PC-3 (cell line): Measurements from ENCODE around the gene HSD3B2. TPM values are rescaled to one million over a fixed set of nuclear protein-coding genes. Genes with fewer than 3 reads are reported as not detected.

Experiments used
- ATAC-seq: fragments of 200-7000 bp; cut with Tn5 transposase; 2 replicates; pipeline ENCODE4 v1.9.1; 2020; ENCODE audit warnings: mild to moderate bottlenecking, moderate library complexity
- BruUV-seq: library from RNA; stranded (reverse); fragments of 400-500 nt; replicated peaks from 2 replicates; lab custom pipeline; 2021; lab: Mats Ljungman, UMichigan
- CTCF ChIA-PET: fragments of 300-600 bp; sonication (Branson Sonifier 250); formaldehyde crosslinking; loops from one replicate; lab custom pipeline; 2022; ENCODE audit warnings: antibody characterized with exemption; lab: Charles Lee
- POLR2A ChIA-PET: fragments of 300-600 bp; sonication (Branson Sonifier 250); formaldehyde crosslinking; loops from one replicate; lab custom pipeline; 2022; ENCODE audit warnings: antibody characterized with exemption; ENCODE audit not compliant: unreplicated experiment; lab: Charles Lee
- DNase-seq: peaks from one replicate; pipeline ENCODE4 v3.0.0-alpha.2; 2015
- H2AFZ ChIP-seq: fragments of 300-600 bp; sonication (generic); 2 replicates; pipeline ENCODE4 v1.6.0; 2016; ENCODE audit warnings: antibody characterized with exemption, low read length
- H3F3A ChIP-seq: fragments of 300-600 bp; sonication (generic); one replicate; pipeline ENCODE4 v1.6.0; 2017; ENCODE audit warnings: antibody characterized with exemption, low read length, control low read depth, mild to moderate bottlenecking; ENCODE audit not compliant: unreplicated experiment
- H3K27ac ChIP-seq: fragments of 300-600 bp; sonication (generic); 2 replicates; pipeline ENCODE4 v1.5.1; 2016; ENCODE audit warnings: mild to moderate bottlenecking, low read length
- H3K27me3 ChIP-seq: fragments of 300-600 bp; sonication (generic); 2 replicates; pipeline ENCODE4 v1.6.1; 2016; ENCODE audit warnings: low read length, mixed read lengths
- H3K36me3 ChIP-seq: fragments of 300-600 bp; sonication (generic); 2 replicates; pipeline ENCODE4 v1.6.1; 2016; ENCODE audit warnings: low read depth, mixed run types, low read length, mixed read lengths
- H3K4me1 ChIP-seq: fragments of 300-600 bp; sonication (generic); 2 replicates; pipeline ENCODE4 v1.5.1; 2016; ENCODE audit warnings: low read length; ENCODE audit not compliant: insufficient read depth
- H3K4me2 ChIP-seq: fragments of 300-600 bp; sonication (generic); 2 replicates; pipeline ENCODE4 v1.6.0; 2016; ENCODE audit warnings: low read length
- H3K4me3 ChIP-seq: fragments of 300-600 bp; sonication (generic); 2 replicates; pipeline ENCODE4 v1.5.1; 2016; ENCODE audit warnings: mild to moderate bottlenecking, low read length, mixed read lengths
- H3K79me2 ChIP-seq: fragments of 300-600 bp; sonication (generic); 2 replicates; pipeline ENCODE4 v1.6.1; 2017; ENCODE audit warnings: low read length, mixed read lengths
- H3K9ac ChIP-seq: fragments of 300-600 bp; sonication (generic); 2 replicates; pipeline ENCODE4 v1.6.0; 2016; ENCODE audit warnings: mild to moderate bottlenecking, low read length
- H3K9me2 ChIP-seq: fragments of 300-600 bp; sonication (generic); replicated peaks from 2 replicates; pipeline ENCODE4 v1.6.1; 2016; ENCODE audit warnings: mixed run types, low read length, mixed read lengths
- H3K9me3 ChIP-seq: fragments of 300-600 bp; sonication (generic); 2 replicates; pipeline ENCODE4 v1.6.1; 2016; ENCODE audit warnings: low read length, mixed read lengths
- H4K20me1 ChIP-seq: fragments of 300-600 bp; sonication (generic); 2 replicates; pipeline ENCODE4 v1.6.1; 2016; ENCODE audit warnings: low read length, mixed read lengths
- EZH2 ChIP-seq: fragments of 300-600 bp; sonication (generic); IDR thresholded peaks from one replicate; pipeline ENCODE4 v1.6.1; 2017; ENCODE audit warnings: antibody characterized with exemption, mild to moderate bottlenecking, low read length; ENCODE audit not compliant: unreplicated experiment
- EZH2phosphoT487 ChIP-seq: fragments of 300-600 bp; sonication (generic); IDR thresholded peaks from 2 replicates; pipeline ENCODE4 v1.6.1; 2018; ENCODE audit warnings: mild to moderate bottlenecking, antibody characterized with exemption, low read length, borderline replicate concordance
- intact Hi-C: fragments of 100-400 bp; cut with micrococcal nuclease; formaldehyde crosslinking; loops from 2 replicates; pipeline ENCODE4 v1.9.0; 2023
- total RNA-seq: library from RNA; depleted of rRNA; stranded (reverse); fragments of >200 nt; gene quantifications from 2 replicates; pipeline ENCODE4 v1.2.3, GENCODE V29; 2014
- TF ChIP-seq, protein P1 (sequence below): fragments of 300-600 bp; sonication (generic); conservative IDR thresholded peaks from 2 replicates; pipeline ENCODE4 v1.5.1; 2017; ENCODE audit warnings: antibody characterized with exemption, low read depth, mild to moderate bottlenecking, low read length

HSD3B2 gene
- total RNA-seq, 1 experiment from 2014 or later = not detected

DNA sequence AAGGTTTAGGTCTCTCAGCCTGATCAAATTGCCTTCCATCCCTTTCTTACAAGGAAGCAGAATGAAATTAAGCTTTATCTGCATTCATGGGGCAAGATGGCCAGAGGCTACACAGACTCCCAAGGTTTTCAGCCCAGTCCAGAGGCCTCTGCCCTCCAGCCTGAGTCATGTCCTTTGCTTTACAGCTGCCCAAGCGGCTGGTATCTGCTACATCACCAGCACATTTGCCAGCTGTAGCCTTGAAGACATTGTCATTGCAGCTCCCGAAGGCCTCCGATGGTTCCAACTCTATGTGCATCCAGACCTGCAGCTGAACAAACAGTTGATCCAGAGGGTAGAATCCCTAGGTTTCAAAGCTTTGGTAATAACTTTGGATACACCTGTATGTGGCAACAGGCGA, 30.4 kb upstream of the HSD3B2 start:
- ATAC-seq = no peak
- TF ChIP-seq EZH2phosphoT487 (no peak), EZH2 (no peak)
- TF ChIP-seq, protein P1, sequence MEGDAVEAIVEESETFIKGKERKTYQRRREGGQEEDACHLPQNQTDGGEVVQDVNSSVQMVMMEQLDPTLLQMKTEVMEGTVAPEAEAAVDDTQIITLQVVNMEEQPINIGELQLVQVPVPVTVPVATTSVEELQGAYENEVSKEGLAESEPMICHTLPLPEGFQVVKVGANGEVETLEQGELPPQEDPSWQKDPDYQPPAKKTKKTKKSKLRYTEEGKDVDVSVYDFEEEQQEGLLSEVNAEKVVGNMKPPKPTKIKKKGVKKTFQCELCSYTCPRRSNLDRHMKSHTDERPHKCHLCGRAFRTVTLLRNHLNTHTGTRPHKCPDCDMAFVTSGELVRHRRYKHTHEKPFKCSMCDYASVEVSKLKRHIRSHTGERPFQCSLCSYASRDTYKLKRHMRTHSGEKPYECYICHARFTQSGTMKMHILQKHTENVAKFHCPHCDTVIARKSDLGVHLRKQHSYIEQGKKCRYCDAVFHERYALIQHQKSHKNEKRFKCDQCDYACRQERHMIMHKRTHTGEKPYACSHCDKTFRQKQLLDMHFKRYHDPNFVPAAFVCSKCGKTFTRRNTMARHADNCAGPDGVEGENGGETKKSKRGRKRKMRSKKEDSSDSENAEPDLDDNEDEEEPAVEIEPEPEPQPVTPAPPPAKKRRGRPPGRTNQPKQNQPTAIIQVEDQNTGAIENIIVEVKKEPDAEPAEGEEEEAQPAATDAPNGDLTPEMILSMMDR = no peak
- H3K4me3 ChIP-seq = no peak overlapping the region
- CTCF ChIA-PET = no interaction called here
- H3K9me2 ChIP-seq = no peaks in the 10 kb centered on the region
- no peaks in the 10 kb centered on the region for H3K79me2 ChIP-seq
- POLR2A ChIA-PET = no interaction called here
- no peaks in the 10 kb centered on the region for H4K20me1 ChIP-seq
- no peak overlapping the region for H3K27ac ChIP-seq
- H3K9me3 ChIP-seq = no peaks in the 10 kb centered on the region
- no peaks in the 10 kb centered on the region for H3K4me1 ChIP-seq
- H3K9ac ChIP-seq = no peak overlapping the region
- no peaks in the 10 kb centered on the region for H3K36me3 ChIP-seq
- DNase-seq = no peak
- H3K27me3 ChIP-seq = 0 out of 2 replicates have a peak, but pooled peaks cover 10% of the 10 kb centered on the region
- intact Hi-C loops = no loop called here
- H3K4me2 ChIP-seq = no peak overlapping the region
- no TSS peak for BruUV-seq
- H3F3A ChIP-seq = no peaks in the 10 kb centered on the region
- H2AFZ ChIP-seq = no peak overlapping the region

- no peaks in the 10 kb centered on the region for H3K9me2 ChIP-seq
- ATAC-seq (no peak), DNase-seq (no peak)
- ChIA-PET POLR2A (no interaction called here), CTCF (no interaction called here)
- H3F3A ChIP-seq = no peaks in the 10 kb centered on the region
- no peak overlapping the region for H2AFZ ChIP-seq
- no peak overlapping the region for H3K27ac ChIP-seq
- 0 out of 2 replicates have a peak, but pooled peaks cover 10% of the 10 kb centered on the region for H3K27me3 ChIP-seq
- H3K9me3 ChIP-seq = no peaks in the 10 kb centered on the region
- no peaks in the 10 kb centered on the region for H4K20me1 ChIP-seq
- no peak overlapping the region for H3K9ac ChIP-seq
- intact Hi-C loops = no loop called here
- no peak overlapping the region for H3K4me2 ChIP-seq
- TF ChIP-seq EZH2 (no peak), EZH2phosphoT487 (no peak)
- TF ChIP-seq, protein P1 = no peak
- H3K4me3 ChIP-seq = no peak overlapping the region
- H3K79me2 ChIP-seq = no peaks in the 10 kb centered on the region
- H3K4me1 ChIP-seq = no peaks in the 10 kb centered on the region
- no peaks in the 10 kb centered on the region for H3K36me3 ChIP-seq
- BruUV-seq = no TSS peak
These were observed 29.3 kb upstream of the HSD3B2 start for GRCh38 chr1:119385650-119386049.

- no peak overlapping the region for H3K9ac ChIP-seq
- CTCF ChIA-PET = no interaction called here
These were observed 27.1 kb upstream of the HSD3B2 start for GRCh38 chr1:119387858-119388257.

More at GRCh38 chr1:119387858-119388257, 27.1 kb upstream of the HSD3B2 start:
- Histone ChIP-seq H3K4me2 (no peak overlapping the region), H3K27me3 (peaks cover 26% of the 10 kb centered on the region), H3K79me2 (no peaks in the 10 kb centered on the region), H3F3A (no peaks in the 10 kb centered on the region), H4K20me1 (no peaks in the 10 kb centered on the region), H3K27ac (no peak overlapping the region), H3K36me3 (no peaks in the 10 kb centered on the region), H3K4me1 (no peaks in the 10 kb centered on the region), H3K4me3 (no peak overlapping the region), H3K9me2 (no peaks in the 10 kb centered on the region), H3K9me3 (no peaks in the 10 kb centered on the region), H2AFZ (no peak overlapping the region)
- intact Hi-C loops = no loop called here
- no peak for ATAC-seq
- POLR2A ChIA-PET = no interaction called here
- BruUV-seq = no TSS peak
- no peak for DNase-seq
- TF ChIP-seq, protein P1 = no peak
- TF ChIP-seq EZH2phosphoT487 (no peak), EZH2 (no peak)
